K562 (cell line): ENCODE data around the gene BCAS2. TPM values are rescaled to one million over a fixed set of nuclear protein-coding genes. Genes with fewer than 3 reads are reported as not detected.

Source experiments
- HDAC1 ChIP-seq, 2 experiments: fragments of 450-650 bp; IDR thresholded peaks; 2 replicates each; pipeline ENCODE4 v1.6.1; 2016 to 2017; ENCODE audit warnings: inconsistent platforms in 1 of 2, mild to moderate bottlenecking in 1 of 2, moderate library complexity in 1 of 2
- MAFG ChIP-seq: fragments of 450-650 bp; conservative IDR thresholded peaks from 2 replicates; pipeline ENCODE4 v1.6.1; 2016; ENCODE audit warnings: missing genetic modification characterization, missing compliant biosample characterization
- ZFP1 ChIP-seq: fragments of 450-650 bp; formaldehyde crosslinking; IDR thresholded peaks from 2 replicates; pipeline ENCODE4 v1.4.0; 2020; ENCODE audit warnings: mild to moderate bottlenecking, mixed read lengths
- ZNF57 ChIP-seq: fragments of 450-650 bp; formaldehyde crosslinking; IDR thresholded peaks from 2 replicates; pipeline ENCODE4 v1.4.0; 2020; ENCODE audit warnings: mild to moderate bottlenecking, moderate library complexity
- polyA plus RNA-seq, 8 experiments: library from polyadenylated mRNA; depleted of rRNA in 4 of 8; stranded (reverse) in 5 of 8; unstranded in 3 of 8; fragments of >200 nt; fragmentation: Nextera tagmentation in 2 of 8; fragmentation: Illumina TruSeq in 1 of 8; extraction: Ambion mirVana in 2 of 8; extraction: Trizol in 1 of 8; gene quantifications; 2 replicates each; pipeline versions ENCODE4 v1.2.1 to v1.2.3, GENCODE V29; 2011 to 2014; ENCODE audit warnings: inconsistent platforms in 1 of 8, missing spikeins in 1 of 8
- total RNA-seq, 7 experiments: library from RNA; depleted of rRNA in 6 of 7; stranded (reverse); fragments of >200 nt in 6 of 7; fragmentation: Illumina TruSeq in 2 of 7; extraction: Trizol in 2 of 7; gene quantifications; 2 replicates each; pipeline versions ENCODE4 v1.2.1 to v1.2.3, GENCODE V29; 2011 to 2021; ENCODE audit warnings: low replicate concordance in 1 of 7
- TF ChIP-seq, protein P1 (sequence below): fragments of 200-800 bp; sonication (Bioruptor generic); IDR thresholded peaks from 2 replicates; pipeline ENCODE4 v1.6.1; 2016; ENCODE audit warnings: missing genetic modification characterization, missing compliant biosample characterization
- TF ChIP-seq, protein P2 (sequence below), 2 experiments: fragments of 450-650 bp in 1 of 2; sonication (generic) in 1 of 2; formaldehyde crosslinking; conservative IDR thresholded peaks; 2 replicates each; pipeline versions ENCODE4 v1.4.0 to v1.8.1; 2020 to 2022; ENCODE audit warnings: mild to moderate bottlenecking in 1 of 2, missing genetic modification reagents in 1 of 2
- TF ChIP-seq, protein P3 (sequence below): fragments of 200-400 bp; formaldehyde crosslinking; IDR thresholded peaks from 2 replicates; pipeline ENCODE4 v1.6.1; 2017; ENCODE audit warnings: mild to moderate bottlenecking, low read depth, low read length, moderate library complexity
- TF ChIP-seq, protein P4 (sequence below): sonication (generic); formaldehyde crosslinking; IDR thresholded peaks from 2 replicates; pipeline ENCODE4 v1.8.1; 2023; ENCODE audit warnings: mild to moderate bottlenecking, missing genetic modification reagents

The BCAS2 gene
- total and polyA plus RNA-seq, 9 of the 15 experiments (the other 6 are each of a cell fraction or from before 2014, with no cell fraction given): 59.3 to 183 (median 81.1) TPM

DNA sequence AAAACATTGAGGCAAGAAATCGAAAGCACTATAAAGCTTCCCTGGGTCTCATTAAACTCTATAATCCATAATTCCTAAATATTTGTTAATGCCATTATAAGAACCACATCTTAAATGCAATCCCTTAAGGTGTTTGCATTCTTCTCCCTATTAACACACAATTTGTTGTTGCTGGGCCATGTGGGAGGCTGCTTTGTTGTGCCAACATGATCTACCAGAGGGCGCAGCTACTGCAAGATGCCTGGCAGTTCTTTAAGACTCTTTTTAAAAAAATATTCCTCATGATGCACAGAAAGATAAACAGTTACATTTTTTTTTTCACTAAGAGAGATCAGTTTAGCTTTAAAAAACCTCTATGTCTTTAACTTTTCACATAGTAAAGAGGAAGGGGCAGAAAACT, 39.0 kb upstream of the BCAS2 start (continued):
- TF ChIP-seq, protein P1, sequence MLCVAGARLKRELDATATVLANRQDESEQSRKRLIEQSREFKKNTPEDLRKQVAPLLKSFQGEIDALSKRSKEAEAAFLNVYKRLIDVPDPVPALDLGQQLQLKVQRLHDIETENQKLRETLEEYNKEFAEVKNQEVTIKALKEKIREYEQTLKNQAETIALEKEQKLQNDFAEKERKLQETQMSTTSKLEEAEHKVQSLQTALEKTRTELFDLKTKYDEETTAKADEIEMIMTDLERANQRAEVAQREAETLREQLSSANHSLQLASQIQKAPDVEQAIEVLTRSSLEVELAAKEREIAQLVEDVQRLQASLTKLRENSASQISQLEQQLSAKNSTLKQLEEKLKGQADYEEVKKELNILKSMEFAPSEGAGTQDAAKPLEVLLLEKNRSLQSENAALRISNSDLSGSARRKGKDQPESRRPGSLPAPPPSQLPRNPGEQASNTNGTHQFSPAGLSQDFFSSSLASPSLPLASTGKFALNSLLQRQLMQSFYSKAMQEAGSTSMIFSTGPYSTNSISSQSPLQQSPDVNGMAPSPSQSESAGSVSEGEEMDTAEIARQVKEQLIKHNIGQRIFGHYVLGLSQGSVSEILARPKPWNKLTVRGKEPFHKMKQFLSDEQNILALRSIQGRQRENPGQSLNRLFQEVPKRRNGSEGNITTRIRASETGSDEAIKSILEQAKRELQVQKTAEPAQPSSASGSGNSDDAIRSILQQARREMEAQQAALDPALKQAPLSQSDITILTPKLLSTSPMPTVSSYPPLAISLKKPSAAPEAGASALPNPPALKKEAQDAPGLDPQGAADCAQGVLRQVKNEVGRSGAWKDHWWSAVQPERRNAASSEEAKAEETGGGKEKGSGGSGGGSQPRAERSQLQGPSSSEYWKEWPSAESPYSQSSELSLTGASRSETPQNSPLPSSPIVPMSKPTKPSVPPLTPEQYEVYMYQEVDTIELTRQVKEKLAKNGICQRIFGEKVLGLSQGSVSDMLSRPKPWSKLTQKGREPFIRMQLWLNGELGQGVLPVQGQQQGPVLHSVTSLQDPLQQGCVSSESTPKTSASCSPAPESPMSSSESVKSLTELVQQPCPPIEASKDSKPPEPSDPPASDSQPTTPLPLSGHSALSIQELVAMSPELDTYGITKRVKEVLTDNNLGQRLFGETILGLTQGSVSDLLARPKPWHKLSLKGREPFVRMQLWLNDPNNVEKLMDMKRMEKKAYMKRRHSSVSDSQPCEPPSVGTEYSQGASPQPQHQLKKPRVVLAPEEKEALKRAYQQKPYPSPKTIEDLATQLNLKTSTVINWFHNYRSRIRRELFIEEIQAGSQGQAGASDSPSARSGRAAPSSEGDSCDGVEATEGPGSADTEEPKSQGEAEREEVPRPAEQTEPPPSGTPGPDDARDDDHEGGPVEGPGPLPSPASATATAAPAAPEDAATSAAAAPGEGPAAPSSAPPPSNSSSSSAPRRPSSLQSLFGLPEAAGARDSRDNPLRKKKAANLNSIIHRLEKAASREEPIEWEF (CRISPR knock-in tag): no peak
- TF ChIP-seq, protein P2, sequence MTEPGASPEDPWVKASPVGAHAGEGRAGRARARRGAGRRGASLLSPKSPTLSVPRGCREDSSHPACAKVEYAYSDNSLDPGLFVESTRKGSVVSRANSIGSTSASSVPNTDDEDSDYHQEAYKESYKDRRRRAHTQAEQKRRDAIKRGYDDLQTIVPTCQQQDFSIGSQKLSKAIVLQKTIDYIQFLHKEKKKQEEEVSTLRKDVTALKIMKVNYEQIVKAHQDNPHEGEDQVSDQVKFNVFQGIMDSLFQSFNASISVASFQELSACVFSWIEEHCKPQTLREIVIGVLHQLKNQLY (CRISPR knock-in tag; conservative IDR thresholded peaks at IDR 0.05): no peak
- TF ChIP-seq ZFP1: no peak
- no peak for TF ChIP-seq ZNF57
- TF ChIP-seq HDAC1 (IDR thresholded peaks at IDR 0.05): no peak
- TF ChIP-seq, protein P3, sequence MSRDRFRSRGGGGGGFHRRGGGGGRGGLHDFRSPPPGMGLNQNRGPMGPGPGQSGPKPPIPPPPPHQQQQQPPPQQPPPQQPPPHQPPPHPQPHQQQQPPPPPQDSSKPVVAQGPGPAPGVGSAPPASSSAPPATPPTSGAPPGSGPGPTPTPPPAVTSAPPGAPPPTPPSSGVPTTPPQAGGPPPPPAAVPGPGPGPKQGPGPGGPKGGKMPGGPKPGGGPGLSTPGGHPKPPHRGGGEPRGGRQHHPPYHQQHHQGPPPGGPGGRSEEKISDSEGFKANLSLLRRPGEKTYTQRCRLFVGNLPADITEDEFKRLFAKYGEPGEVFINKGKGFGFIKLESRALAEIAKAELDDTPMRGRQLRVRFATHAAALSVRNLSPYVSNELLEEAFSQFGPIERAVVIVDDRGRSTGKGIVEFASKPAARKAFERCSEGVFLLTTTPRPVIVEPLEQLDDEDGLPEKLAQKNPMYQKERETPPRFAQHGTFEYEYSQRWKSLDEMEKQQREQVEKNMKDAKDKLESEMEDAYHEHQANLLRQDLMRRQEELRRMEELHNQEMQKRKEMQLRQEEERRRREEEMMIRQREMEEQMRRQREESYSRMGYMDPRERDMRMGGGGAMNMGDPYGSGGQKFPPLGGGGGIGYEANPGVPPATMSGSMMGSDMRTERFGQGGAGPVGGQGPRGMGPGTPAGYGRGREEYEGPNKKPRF: no peak
- TF ChIP-seq MAFG (tag): no peak
- TF ChIP-seq, protein P4, sequence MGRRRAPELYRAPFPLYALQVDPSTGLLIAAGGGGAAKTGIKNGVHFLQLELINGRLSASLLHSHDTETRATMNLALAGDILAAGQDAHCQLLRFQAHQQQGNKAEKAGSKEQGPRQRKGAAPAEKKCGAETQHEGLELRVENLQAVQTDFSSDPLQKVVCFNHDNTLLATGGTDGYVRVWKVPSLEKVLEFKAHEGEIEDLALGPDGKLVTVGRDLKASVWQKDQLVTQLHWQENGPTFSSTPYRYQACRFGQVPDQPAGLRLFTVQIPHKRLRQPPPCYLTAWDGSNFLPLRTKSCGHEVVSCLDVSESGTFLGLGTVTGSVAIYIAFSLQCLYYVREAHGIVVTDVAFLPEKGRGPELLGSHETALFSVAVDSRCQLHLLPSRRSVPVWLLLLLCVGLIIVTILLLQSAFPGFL (CRISPR knock-in tag): no peak
